Posterior vena cava (tissue), 2 donors: ENCODE data around the gene GPR37L1. TPM values are rescaled to one million over a fixed set of nuclear protein-coding genes. Genes with fewer than 3 reads are reported as not detected.
"Not testable (repeated sequence)": the region's sequence is repeated elsewhere in the genome, so short reads cannot be mapped to it uniquely, and the experiment has no call there.

Experiments used
- DNase-seq: peaks from one replicate; pipeline ENCODE4 v3.0.0-alpha.2; 2020; ENCODE audit warnings: low spot score
- intact Hi-C, 2 donors: fragments of 100-400 bp; cut with DNase I; formaldehyde crosslinking; loops; one replicate each; pipeline versions ENCODE4 v1.14.1 to v1.14.2; 2022 to 2023
- total RNA-seq, 2 donors: library from RNA; stranded (reverse); fragmentation: NEBNext Ultra II Directional; extraction: Animal tissue kit (Norgen Biotek cat#: 25700); gene quantifications; one replicate each; pipeline ENCODE4 v1.2.1, GENCODE V29; 2021
- donor health status: DM: yes; HTN: yes; CAD: no.
- donor health status: DM: yes; HTN: yes; CAD: no.

The GPR37L1 gene
- total RNA-seq, 2 donors from 2014 or later, result 0.09 TPM; not detected in 1

- DNase-seq, result not testable (repeated sequence)
- intact Hi-C loops, result loop anchor here in 1 of 2 donors (10.0 kb wide), 1 partner anchor 534 kb away; the partner anchor contains the start of gene SYT2
These were observed 58.0 kb downstream of the GPR37L1 start for GRCh38 chr1:202180751-202181139.

GRCh38 chr1:202181586-202181985 lies 58.9 kb downstream of the GPR37L1 start:
- no peak for DNase-seq
- intact Hi-C loops, result loop anchor here in 1 of 2 donors (10.0 kb wide), 1 partner anchor 533 kb away; the partner anchor contains the start of gene SYT2

GRCh38 chr1:202182040-202182877 lies 59.5 kb downstream of the GPR37L1 start:
- intact Hi-C loops, result loop anchor here in 1 of 2 donors (10.0 kb wide), 1 partner anchor 533 kb away; the partner anchor contains the start of gene SYT2
- DNase-seq, result no peak

Other genes with a start within 250 kb of the GPR37L1 start
- gene SHISA4, start 234.0 kb upstream of the GPR37L1 start, total RNA-seq, result 10 to 100 TPM; 33.7 to 44.4 TPM
- 100 to 1,000 TPM; 297 to 440 TPM for gene LMOD1, start 176.4 kb upstream of the GPR37L1 start, total RNA-seq
- 10 to 100 TPM; 38.8 to 47.5 TPM for gene TIMM17A, start 167.4 kb upstream of the GPR37L1 start, total RNA-seq
- gene RNPEP, start 140.3 kb upstream of the GPR37L1 start, total RNA-seq, result 10 to 100 TPM; 29.1 to 38.7 TPM
- under 1 TPM; 0.37 to 0.48 TPM for gene ELF3, start 112.3 kb upstream of the GPR37L1 start, total RNA-seq
- 10 to 100 TPM; 85.6 to 94.1 TPM for gene ARL8A, start 21.8 kb downstream of the GPR37L1 start, total RNA-seq
- gene PTPN7, start 37.7 kb downstream of the GPR37L1 start, total RNA-seq, result 1 to 10 TPM; 1.2 to 2.2 TPM
- under 1 TPM; 0.28 to 0.43 TPM for gene LGR6, start 70.9 kb downstream of the GPR37L1 start, total RNA-seq
- gene UBE2T, start 219.0 kb downstream of the GPR37L1 start, total RNA-seq, result 1 to 10 TPM; 1.5 to 1.9 TPM
- gene PPP1R12B, start 225.8 kb downstream of the GPR37L1 start, total RNA-seq, result 100 to 1,000 TPM; 545 to 634 TPM